Parathyroid adenoma (tissue), 2 donors: Measurements from ENCODE around the gene CLEC16A.

Experiments
- H2AFZ ChIP-seq: fragments of 300-600 bp; sonication (generic); one replicate; pipeline ENCODE4 v1.7.0; 2017; ENCODE audit warnings: antibody characterized with exemption, mild to moderate bottlenecking
- H3K27ac ChIP-seq: fragments of 300-600 bp; sonication (generic); one replicate; pipeline ENCODE4 v1.7.0; 2017
- H3K27me3 ChIP-seq: fragments of 300-600 bp; sonication (generic); one replicate; pipeline ENCODE4 v1.7.0; 2017; ENCODE audit warnings: low read length; ENCODE audit not compliant: control insufficient read depth, insufficient read depth
- H3K36me3 ChIP-seq: fragments of 300-600 bp; sonication (generic); one replicate; pipeline ENCODE4 v1.7.0; 2017; ENCODE audit warnings: low read length; ENCODE audit not compliant: control insufficient read depth, insufficient read depth
- H3K4me1 ChIP-seq: fragments of 300-600 bp; sonication (generic); one replicate; pipeline ENCODE4 v1.7.0; 2017; ENCODE audit warnings: control low read depth
- H3K4me2 ChIP-seq: fragments of 300-600 bp; sonication (generic); one replicate; pipeline ENCODE4 v1.7.0; 2017; ENCODE audit warnings: low read length
- H3K4me3 ChIP-seq: fragments of 300-600 bp; sonication (generic); one replicate; pipeline ENCODE4 v1.7.0; 2017; ENCODE audit warnings: low read depth, low read length
- H3K79me2 ChIP-seq: fragments of 300-600 bp; sonication (generic); one replicate; pipeline ENCODE4 v1.7.0; 2017; ENCODE audit warnings: control low read depth
- H3K9ac ChIP-seq: fragments of 300-600 bp; sonication (generic); one replicate; pipeline ENCODE4 v1.7.0; 2017; ENCODE audit warnings: mild to moderate bottlenecking
- H3K9me3 ChIP-seq: fragments of 300-600 bp; sonication (generic); one replicate; pipeline ENCODE4 v1.7.0; 2017; ENCODE audit warnings: low read length; ENCODE audit not compliant: control insufficient read depth
- TF ChIP-seq, protein P1 (sequence below): fragments of 300-600 bp; sonication (generic); IDR thresholded peaks from one replicate; pipeline ENCODE4 v1.7.0; 2017; ENCODE audit warnings: antibody characterized with exemption, mild to moderate bottlenecking
- donor health status: primary hyperparathyroidism.

CLEC16A gene

GRCh38 chr16:11011326-11011725, 67.0 kb downstream of the CLEC16A start:
- Histone ChIP-seq H2AFZ (no peak overlapping the region), H3K36me3 (no peaks in the 10 kb centered on the region), H3K4me1 (no peaks in the 10 kb centered on the region), H3K9me3 (no peaks in the 10 kb centered on the region), H3K79me2 (no peaks in the 10 kb centered on the region), H3K27me3 (no peaks in the 10 kb centered on the region), H3K27ac (no peak overlapping the region), H3K4me2 (no peak overlapping the region), H3K9ac (no peak overlapping the region), H3K4me3 (no peak overlapping the region)
- TF ChIP-seq, protein P1, sequence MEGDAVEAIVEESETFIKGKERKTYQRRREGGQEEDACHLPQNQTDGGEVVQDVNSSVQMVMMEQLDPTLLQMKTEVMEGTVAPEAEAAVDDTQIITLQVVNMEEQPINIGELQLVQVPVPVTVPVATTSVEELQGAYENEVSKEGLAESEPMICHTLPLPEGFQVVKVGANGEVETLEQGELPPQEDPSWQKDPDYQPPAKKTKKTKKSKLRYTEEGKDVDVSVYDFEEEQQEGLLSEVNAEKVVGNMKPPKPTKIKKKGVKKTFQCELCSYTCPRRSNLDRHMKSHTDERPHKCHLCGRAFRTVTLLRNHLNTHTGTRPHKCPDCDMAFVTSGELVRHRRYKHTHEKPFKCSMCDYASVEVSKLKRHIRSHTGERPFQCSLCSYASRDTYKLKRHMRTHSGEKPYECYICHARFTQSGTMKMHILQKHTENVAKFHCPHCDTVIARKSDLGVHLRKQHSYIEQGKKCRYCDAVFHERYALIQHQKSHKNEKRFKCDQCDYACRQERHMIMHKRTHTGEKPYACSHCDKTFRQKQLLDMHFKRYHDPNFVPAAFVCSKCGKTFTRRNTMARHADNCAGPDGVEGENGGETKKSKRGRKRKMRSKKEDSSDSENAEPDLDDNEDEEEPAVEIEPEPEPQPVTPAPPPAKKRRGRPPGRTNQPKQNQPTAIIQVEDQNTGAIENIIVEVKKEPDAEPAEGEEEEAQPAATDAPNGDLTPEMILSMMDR: no peak

GRCh38 chr16:11012841-11013240, 68.5 kb downstream of the CLEC16A start:
- Histone ChIP-seq H3K27ac (no peak overlapping the region), H3K36me3 (no peaks in the 10 kb centered on the region), H3K4me2 (no peak overlapping the region), H3K4me3 (no peak overlapping the region), H2AFZ (no peak overlapping the region), H3K9ac (no peak overlapping the region), H3K27me3 (no peaks in the 10 kb centered on the region), H3K4me1 (no peaks in the 10 kb centered on the region), H3K9me3 (no peaks in the 10 kb centered on the region), H3K79me2 (no peaks in the 10 kb centered on the region)
- TF ChIP-seq, protein P1: no peak

DNA sequence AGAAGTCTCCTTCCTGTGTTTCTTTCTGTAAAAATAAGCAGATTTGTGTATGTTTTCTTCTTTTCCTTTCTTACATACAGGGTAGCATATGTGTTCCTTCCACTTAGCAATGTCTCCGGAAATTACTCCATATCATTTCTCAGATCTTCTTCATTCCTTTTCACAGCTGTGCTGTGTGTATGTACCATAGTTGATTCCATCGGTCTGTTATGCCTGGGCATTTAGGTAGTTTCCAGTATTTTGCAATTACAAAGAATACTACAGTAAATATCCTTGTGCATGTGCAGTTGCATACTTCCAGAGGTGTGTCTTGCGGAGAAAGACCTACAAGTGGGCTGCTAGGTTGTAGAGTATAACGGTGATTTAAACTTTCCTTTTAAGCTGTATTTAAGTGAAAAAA, 69.8 kb downstream of the CLEC16A start:
- no peak overlapping the region for H3K4me3 ChIP-seq
- no peak overlapping the region for H2AFZ ChIP-seq
- no peaks in the 10 kb centered on the region for H3K9me3 ChIP-seq
- H3K4me2 ChIP-seq: no peak overlapping the region
- no peaks in the 10 kb centered on the region for H3K27me3 ChIP-seq
- H3K4me1 ChIP-seq: no peaks in the 10 kb centered on the region
- H3K9ac ChIP-seq: no peak overlapping the region
- H3K79me2 ChIP-seq: no peaks in the 10 kb centered on the region
- TF ChIP-seq, protein P1: no peak
- no peak overlapping the region for H3K27ac ChIP-seq
- no peaks in the 10 kb centered on the region for H3K36me3 ChIP-seq

DNA sequence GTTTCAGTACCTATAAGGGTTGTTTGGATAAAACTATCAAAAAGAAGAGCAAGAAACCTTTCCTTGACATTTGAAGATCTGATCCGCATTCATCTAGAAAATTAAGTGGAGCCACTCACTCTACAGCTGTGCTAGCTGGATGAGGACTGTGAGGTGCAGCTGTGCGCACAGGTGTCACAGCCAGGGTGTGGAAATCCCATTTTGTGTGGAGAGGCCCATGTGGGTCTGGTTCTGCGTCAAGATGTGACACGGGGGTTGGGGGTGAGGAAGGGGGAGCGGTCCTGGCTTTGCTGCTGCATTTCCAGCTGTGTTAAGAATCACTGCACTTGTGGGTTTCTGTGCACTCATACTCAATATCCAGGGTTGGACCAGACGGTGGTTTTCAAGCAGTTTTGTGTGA, 70.7 kb downstream of the CLEC16A start:
- Histone ChIP-seq H3K9ac (no peak overlapping the region), H3K4me2 (no peak overlapping the region), H2AFZ (no peak overlapping the region), H3K27ac (no peak overlapping the region), H3K4me3 (no peak overlapping the region), H3K9me3 (no peaks in the 10 kb centered on the region), H3K36me3 (no peaks in the 10 kb centered on the region), H3K27me3 (no peaks in the 10 kb centered on the region), H3K79me2 (no peaks in the 10 kb centered on the region), H3K4me1 (no peaks in the 10 kb centered on the region)
- TF ChIP-seq, protein P1: no peak

DNA sequence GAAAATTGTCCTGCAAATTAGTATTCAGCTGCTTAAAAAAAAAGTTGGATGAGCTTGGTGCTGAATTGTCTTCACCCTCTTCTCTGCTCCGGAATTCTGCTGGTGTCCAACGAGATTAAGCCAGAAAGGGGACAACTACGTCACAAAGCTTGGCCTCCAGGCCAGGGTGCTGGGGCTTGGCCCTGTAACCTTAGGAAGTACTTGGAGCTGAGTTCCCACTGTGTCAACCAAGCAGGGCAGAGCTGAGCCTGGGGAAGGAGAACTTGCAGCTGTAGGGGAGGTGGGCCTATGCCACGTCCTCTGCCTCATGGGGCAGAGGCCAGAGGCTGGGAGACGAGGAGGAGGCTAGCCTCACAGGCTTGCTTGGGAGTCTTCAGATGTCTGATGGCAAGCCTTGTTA, 71.2 kb downstream of the CLEC16A start:
- H3K4me2 ChIP-seq: no peak overlapping the region
- H3K27me3 ChIP-seq: no peaks in the 10 kb centered on the region
- no peak overlapping the region for H3K9ac ChIP-seq
- H3K36me3 ChIP-seq: no peaks in the 10 kb centered on the region
- no peak overlapping the region for H3K27ac ChIP-seq
- no peaks in the 10 kb centered on the region for H3K4me1 ChIP-seq
- no peak overlapping the region for H3K4me3 ChIP-seq
- TF ChIP-seq, protein P1: no peak
- no peak overlapping the region for H2AFZ ChIP-seq
- no peaks in the 10 kb centered on the region for H3K79me2 ChIP-seq
- no peaks in the 10 kb centered on the region for H3K9me3 ChIP-seq
